Body of pancreas (tissue), 4 donors: Measurements from ENCODE around the gene ST6GALNAC3. TPM values are rescaled to one million over a fixed set of nuclear protein-coding genes. Genes with fewer than 3 reads are reported as not detected.

Experiments used
- ATAC-seq: fragments of 150-250 bp; one replicate; pipeline ENCODE4 v1.9.1; 2016
- DNase-seq, 4 donors: peaks; one replicate each; pipeline ENCODE4 v3.0.0-alpha.2; 2019
- H3K27ac ChIP-seq, 4 donors: fragments of 200-600 bp; sonication (generic); 1 replicate in 3 of 4; 2 replicates in 1 of 4; pipeline versions ENCODE4 v1.5.1 to v1.6.1; 2016 to 2019; ENCODE audit warnings: mild to moderate bottlenecking in 1 of 4, mixed read lengths in 1 of 4, moderate library complexity in 1 of 4
- H3K27me3 ChIP-seq, 2 donors: fragments of 200-600 bp; sonication (generic); one replicate each; pipeline ENCODE4 v1.6.0; 2016; ENCODE audit warnings: mild to moderate bottlenecking in 1 of 2
- H3K36me3 ChIP-seq, 2 donors: fragments of 200-600 bp; sonication (generic); replicated peaks in 1 of 2; 2 replicates each; pipeline ENCODE4 v1.5.1; 2016; ENCODE audit warnings: low read depth in 2 of 2; ENCODE audit not compliant: insufficient read depth in 1 of 2
- H3K4me1 ChIP-seq: fragments of 200-600 bp; sonication (generic); one replicate; pipeline ENCODE4 v1.6.0; 2016
- H3K4me3 ChIP-seq, 2 donors: fragments of 200-600 bp; sonication (generic); 1 replicate in 1 of 2; 2 replicates in 1 of 2; pipeline ENCODE4 v1.5.1; 2016 to 2019
- H3K9me3 ChIP-seq, 3 donors: fragments of 200-600 bp; sonication (generic); 1 replicate in 2 of 3; 2 replicates in 1 of 3; pipeline ENCODE4 v1.5.1; 2016
- POLR2A ChIP-seq, 3 donors: fragments of 450-650 bp; IDR thresholded peaks; one replicate each; pipeline ENCODE4 v1.6.1; 2016; ENCODE audit warnings: antibody characterized with exemption in 3 of 3, mild to moderate bottlenecking in 2 of 3
- WGBS, 2 donors: methylation state at CpG; one replicate each; pipeline ENCODE4 v1.1.5; 2017; 5-methylcytosine and 5-hydroxymethylcytosine counted together
- intact Hi-C: fragments of 100-400 bp; cut with DNase I; formaldehyde crosslinking; loops from one replicate; pipeline ENCODE4 v1.15.1; 2023
- total RNA-seq, 2 donors: library from RNA; depleted of rRNA; stranded (reverse); fragments of >200 nt; gene quantifications; one replicate each; pipeline ENCODE4 v1.1.0, GENCODE V29; 2016
- TF ChIP-seq, protein P1 (sequence below), 7 experiments: fragments of 450-650 bp in 4 of 7; fragments of 200-600 bp in 3 of 7; sonication (generic) in 3 of 7; IDR thresholded peaks; one replicate each; pipeline ENCODE4 v1.5.1; 2016 to 2019; ENCODE audit warnings: antibody characterized with exemption in 7 of 7

ST6GALNAC3 gene
- total RNA-seq, 2 donors from 2014 or later, result 1.3 to 2.3 TPM

- Histone ChIP-seq H3K4me1 (no peaks in the 10 kb centered on the region), H3K4me3 (no peak overlapping the region), H3K36me3 (no peaks in the 10 kb centered on the region), H3K9me3 (no peaks in the 10 kb centered on the region), H3K27me3 (no peaks in the 10 kb centered on the region), H3K27ac (no peak overlapping the region)
- intact Hi-C loops, result no loop called here
- DNase-seq, result no peak
- TF ChIP-seq POLR2A (IDR thresholded peaks at IDR 0.05), result no peak
- TF ChIP-seq, protein P1, sequence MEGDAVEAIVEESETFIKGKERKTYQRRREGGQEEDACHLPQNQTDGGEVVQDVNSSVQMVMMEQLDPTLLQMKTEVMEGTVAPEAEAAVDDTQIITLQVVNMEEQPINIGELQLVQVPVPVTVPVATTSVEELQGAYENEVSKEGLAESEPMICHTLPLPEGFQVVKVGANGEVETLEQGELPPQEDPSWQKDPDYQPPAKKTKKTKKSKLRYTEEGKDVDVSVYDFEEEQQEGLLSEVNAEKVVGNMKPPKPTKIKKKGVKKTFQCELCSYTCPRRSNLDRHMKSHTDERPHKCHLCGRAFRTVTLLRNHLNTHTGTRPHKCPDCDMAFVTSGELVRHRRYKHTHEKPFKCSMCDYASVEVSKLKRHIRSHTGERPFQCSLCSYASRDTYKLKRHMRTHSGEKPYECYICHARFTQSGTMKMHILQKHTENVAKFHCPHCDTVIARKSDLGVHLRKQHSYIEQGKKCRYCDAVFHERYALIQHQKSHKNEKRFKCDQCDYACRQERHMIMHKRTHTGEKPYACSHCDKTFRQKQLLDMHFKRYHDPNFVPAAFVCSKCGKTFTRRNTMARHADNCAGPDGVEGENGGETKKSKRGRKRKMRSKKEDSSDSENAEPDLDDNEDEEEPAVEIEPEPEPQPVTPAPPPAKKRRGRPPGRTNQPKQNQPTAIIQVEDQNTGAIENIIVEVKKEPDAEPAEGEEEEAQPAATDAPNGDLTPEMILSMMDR (IDR thresholded peaks at IDR 0.05), result no peak
- 92 to 95% methylated on average over 2 of the region's 2 CpGs for WGBS, 2 donors
- no peak for ATAC-seq
These were observed 213.4 kb downstream of the ST6GALNAC3 start for GRCh38 chr1:76287917-76288316.

DNA sequence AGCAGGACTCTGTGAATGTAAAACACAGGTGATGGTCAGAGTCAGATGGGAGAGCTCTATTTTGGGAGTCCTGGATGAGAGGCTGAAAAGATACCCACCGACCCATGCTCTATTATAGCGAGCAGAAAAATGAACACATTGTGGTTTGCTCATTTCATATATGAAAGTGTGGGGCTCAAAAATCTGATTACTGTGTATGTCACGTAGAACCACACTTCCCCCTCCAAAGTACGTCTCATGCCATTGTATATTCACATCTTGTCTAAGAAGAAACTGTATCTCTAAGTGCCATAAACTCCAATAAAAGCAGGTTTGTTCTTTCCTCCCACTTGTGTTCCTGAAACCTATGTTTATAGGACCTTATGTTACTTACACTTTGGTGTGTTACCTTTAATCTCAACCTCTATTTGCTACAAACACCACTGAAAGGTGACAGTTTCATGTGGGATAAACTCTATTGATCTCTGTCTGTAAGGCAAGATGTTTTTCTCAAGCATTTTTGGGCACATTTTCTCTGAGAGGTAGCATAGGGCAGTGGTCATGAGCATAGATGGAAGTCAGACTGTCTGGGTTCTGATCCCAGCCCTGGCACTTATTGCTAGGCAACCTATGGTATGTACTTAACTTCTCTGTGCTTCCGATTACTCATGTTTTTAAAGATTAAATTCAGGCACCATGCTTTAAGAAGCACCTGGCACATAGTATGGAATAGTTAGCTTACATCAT lies 214.4 kb downstream of the ST6GALNAC3 start:
- intact Hi-C loops, result no loop called here
- H3K27me3 ChIP-seq, result no peaks in the 10 kb centered on the region
- TF ChIP-seq POLR2A (IDR thresholded peaks at IDR 0.05), result no peak
- TF ChIP-seq, protein P1 (IDR thresholded peaks at IDR 0.05), result no peak
- no peak for ATAC-seq
- no peak overlapping the region for H3K27ac ChIP-seq
- no peaks in the 10 kb centered on the region for H3K9me3 ChIP-seq
- 70 to 73% methylated on average over 5 of the region's 5 CpGs for WGBS, 2 donors
- no peaks in the 10 kb centered on the region for H3K36me3 ChIP-seq
- no peak for DNase-seq
- no peak overlapping the region for H3K4me3 ChIP-seq
- H3K4me1 ChIP-seq, result no peaks in the 10 kb centered on the region

- intact Hi-C loops, result no loop called here
- Histone ChIP-seq H3K27ac (no peak overlapping the region), H3K4me1 (no peaks in the 10 kb centered on the region), H3K9me3 (no peaks in the 10 kb centered on the region), H3K36me3 (no peaks in the 10 kb centered on the region), H3K4me3 (no peak overlapping the region), H3K27me3 (no peaks in the 10 kb centered on the region)
- ATAC-seq (no peak), DNase-seq (no peak)
- 68 to 78% methylated on average over 2 of the region's 2 CpGs for WGBS, 2 donors
- TF ChIP-seq, protein P1 (IDR thresholded peaks at IDR 0.05), result no peak
- no peak for TF ChIP-seq POLR2A (IDR thresholded peaks at IDR 0.05)
These were observed 215.1 kb downstream of the ST6GALNAC3 start for GRCh38 chr1:76289692-76290091.

DNA sequence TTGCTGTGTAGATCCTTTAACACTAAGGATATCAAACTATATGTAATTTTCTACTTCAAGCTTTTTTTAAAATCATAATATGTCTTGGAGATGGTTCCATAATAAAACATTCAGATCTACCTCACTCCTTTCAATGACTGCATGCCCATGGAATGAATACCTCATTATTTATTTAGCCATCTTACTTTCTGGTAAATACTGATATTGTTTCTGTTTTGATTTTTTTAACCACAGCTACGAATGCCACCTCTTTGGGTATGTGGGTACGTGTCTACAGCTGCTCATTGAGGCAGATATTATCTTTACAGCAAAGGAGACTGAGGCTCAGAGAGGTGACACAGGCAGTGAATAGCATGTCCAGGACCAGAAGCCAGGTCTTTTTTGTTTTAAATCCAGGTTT lies 215.7 kb downstream of the ST6GALNAC3 start:
- H3K27ac ChIP-seq, result no peak overlapping the region
- TF ChIP-seq, protein P1 (IDR thresholded peaks at IDR 0.05), result no peak
- no peak for TF ChIP-seq POLR2A (IDR thresholded peaks at IDR 0.05)
- intact Hi-C loops, result no loop called here
- no peaks in the 10 kb centered on the region for H3K4me1 ChIP-seq
- H3K4me3 ChIP-seq, result no peak overlapping the region
- no peaks in the 10 kb centered on the region for H3K36me3 ChIP-seq
- no peaks in the 10 kb centered on the region for H3K27me3 ChIP-seq
- DNase-seq (no peak), ATAC-seq (no peak)
- 44 to 60% methylated on average over 2 of the region's 2 CpGs for WGBS, 2 donors
- H3K9me3 ChIP-seq, result no peaks in the 10 kb centered on the region

GRCh38 chr1:76291191-76291590 lies 216.6 kb downstream of the ST6GALNAC3 start:
- DNase-seq (no peak), ATAC-seq (no peak)
- TF ChIP-seq, protein P1 (IDR thresholded peaks at IDR 0.05), result no peak
- TF ChIP-seq POLR2A (IDR thresholded peaks at IDR 0.05), result no peak
- Histone ChIP-seq H3K4me3 (no peak overlapping the region), H3K36me3 (no peaks in the 10 kb centered on the region), H3K27ac (no peak overlapping the region), H3K9me3 (no peaks in the 10 kb centered on the region), H3K4me1 (no peaks in the 10 kb centered on the region), H3K27me3 (no peaks in the 10 kb centered on the region)
- 79 to 83% methylated on average over 6 to 13 of the region's 13 CpGs for WGBS, 2 donors
- intact Hi-C loops, result no loop called here
